ENCODE results near the gene AMBN. TPM values are rescaled to one million over a fixed set of nuclear protein-coding genes. Genes with fewer than 3 reads are reported as not detected.

The AMBN gene, protein sequence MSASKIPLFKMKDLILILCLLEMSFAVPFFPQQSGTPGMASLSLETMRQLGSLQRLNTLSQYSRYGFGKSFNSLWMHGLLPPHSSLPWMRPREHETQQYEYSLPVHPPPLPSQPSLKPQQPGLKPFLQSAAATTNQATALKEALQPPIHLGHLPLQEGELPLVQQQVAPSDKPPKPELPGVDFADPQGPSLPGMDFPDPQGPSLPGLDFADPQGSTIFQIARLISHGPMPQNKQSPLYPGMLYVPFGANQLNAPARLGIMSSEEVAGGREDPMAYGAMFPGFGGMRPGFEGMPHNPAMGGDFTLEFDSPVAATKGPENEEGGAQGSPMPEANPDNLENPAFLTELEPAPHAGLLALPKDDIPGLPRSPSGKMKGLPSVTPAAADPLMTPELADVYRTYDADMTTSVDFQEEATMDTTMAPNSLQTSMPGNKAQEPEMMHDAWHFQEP
- total RNA-seq, result not detected
- long read RNA-seq, result 0 reads

DNA sequence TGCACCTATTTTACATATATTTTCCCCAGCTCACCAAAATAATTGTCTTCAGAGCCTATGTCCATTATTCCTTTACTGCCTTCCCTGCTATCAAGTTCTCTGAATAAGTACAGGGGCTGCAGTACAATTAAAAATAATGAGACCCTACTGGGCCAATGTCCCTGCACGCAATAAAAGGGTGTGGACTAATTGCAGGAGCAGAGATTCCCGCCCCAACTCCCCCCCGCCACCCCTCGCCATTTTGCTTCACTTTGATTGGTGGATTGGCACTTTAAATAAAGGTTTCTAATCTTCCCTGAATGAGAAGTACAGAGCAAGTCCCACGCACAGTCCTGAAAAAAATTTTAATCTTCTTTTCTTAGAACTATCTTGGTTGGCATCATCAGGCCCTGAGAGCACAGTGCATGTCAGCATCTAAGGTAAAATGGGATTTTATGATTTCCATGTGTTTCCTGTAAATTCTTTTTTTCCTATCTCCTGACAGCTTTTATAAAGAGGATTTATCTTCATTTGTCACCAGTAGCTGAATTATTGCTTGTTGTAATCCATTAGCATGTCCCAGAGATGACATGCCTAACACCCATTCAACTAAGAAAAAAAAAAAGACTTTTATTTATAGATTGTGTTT lies at the start of gene AMBN:
Gene AMBN, plus strand, starts transcription at position 302 of the 628 bp plus-strand sequence. Its CDS starts 103 bp downstream, at position 405.
- DNase-seq (ENCODE audit: low spot score), result no peak

DNA sequence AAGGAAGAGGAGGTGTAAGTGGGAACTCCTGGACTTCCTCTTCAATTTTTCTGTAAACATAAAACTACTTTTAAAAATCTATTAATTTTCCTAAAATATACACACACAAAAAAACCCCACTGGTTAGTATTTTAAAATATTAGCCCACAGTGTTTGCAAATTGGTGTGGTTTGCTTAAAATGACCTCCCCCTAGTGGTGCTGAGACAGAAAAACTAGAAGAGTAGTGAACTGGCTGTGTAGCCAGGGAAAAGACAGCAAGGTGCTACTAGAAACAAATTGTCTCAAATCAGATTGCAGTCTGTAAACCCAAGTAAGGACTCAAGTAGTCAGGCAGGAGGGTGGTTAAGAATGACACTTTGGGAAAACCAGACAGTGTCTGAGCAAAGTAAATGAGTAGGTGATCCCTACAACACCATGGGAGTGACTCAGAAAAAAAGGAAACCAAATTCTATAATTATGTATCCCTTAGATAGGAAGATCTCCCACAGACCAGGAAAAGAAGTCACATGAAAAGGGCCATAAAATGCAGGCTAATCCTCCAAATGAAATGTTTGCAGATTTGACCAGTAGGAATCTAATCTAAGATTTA lies 47.7 kb upstream of the AMBN start:
- DNase-seq (ENCODE audit: low spot score), result no peak

DNA sequence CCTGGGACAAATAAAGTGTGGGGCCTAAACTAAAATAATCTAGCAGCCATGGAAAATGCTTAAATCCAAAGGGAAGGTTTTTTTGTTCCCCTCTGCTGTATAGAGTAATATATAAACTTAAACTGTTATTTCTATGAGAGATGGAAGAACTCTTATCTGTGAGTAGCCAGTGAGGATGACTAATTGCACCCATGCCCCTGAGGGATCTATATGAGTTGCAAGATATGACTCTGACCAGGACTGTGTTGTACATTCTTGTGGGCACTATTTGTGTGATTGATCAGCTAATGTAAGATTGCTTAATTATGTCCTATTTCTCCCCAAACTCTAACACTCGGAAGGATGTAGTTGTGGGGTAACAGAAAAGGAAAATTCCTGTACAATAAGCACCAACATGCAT lies 35.2 kb upstream of the AMBN start:
- DNase-seq (ENCODE audit: low spot score), result no peak

DNA sequence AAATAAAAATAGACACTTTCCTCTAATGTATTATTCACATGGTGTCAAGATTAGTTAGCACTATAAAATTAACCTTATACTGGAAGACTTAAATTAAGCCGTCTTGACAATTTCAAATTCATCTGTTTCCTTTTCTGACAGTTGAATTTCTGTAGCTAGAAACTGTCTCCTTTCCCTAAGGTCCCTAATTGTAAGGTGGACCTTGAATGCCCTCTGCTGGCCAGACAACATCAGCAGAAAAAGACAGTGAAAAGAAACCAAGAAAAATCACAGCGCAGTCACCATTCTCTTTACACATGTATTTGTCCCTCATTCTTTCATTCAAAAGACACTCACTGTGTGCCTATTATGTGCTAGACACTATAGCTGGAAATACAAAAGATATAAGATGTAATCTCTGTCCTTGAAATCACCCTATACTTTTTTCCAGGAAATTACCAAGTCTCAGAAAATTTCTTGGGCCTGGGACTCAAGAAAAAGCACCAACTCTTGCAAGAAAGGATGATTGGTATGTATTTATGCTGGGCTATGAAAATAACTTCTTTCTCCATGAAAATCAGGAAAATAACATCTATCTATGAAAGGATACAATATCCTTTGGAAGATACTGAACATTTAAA lies 32.7 kb upstream of the AMBN start:
- DNase-seq (ENCODE audit: low spot score), result no peak

DNA sequence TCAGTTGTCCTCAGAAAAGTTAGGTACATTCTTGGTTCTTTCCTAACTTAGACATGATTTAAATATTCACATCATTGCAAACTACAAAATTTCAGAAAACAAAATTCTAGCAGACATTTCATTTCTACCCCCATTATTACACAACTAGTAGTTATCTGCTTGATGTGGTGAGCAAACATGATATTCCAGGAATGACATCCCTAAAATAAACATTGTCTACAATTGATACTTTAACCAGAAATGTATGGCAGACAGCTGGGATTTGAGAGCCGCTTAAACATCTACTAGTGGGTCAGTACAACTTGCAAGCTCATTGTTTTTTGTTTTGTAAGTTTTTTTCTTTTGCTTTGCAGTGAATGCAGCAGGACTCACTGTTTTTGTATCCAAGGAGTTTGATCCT lies 32.1 kb upstream of the AMBN start:
- no peak for DNase-seq (ENCODE audit: low spot score)

DNA sequence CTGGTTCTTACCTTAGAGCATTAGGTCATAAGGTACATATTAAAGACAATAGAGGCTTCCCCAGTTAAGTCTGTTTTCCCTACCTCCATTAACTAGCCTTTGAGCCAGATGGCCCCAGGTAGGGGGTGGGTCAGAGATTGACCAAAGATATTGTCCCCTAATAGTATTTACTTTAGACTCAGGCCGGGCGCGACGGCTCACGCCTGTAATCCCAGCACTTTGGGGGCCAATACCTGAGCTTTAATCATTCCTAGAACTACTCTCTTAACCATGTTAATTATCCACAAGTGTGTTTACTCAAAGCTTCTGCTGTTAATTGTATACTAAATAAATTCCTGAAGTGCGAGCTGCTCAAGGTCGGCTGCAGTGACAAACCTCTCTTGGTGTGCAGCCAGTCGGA lies 28.0 kb upstream of the AMBN start:
- DNase-seq (ENCODE audit: low spot score), result no peak

DNA sequence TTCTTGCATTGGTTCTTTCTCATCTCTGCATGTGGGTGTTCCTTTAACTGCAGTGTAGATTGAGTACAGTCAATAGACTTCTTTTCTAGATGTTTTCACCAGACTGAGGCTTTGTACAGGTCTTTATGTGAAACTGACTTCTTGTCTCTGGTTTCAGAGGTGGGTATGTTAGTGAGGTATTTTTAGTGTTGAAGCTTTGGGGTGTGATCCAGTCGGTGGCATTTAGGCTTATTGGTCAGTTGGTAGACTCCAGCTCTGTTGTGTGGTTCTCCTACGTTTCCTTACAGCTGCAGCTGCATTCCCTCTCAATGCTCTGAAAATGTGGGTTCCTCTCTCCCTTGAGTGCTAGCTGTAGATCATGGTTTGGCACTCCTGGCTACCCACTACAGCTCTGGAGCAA lies 21.3 kb upstream of the AMBN start:
- DNase-seq (ENCODE audit: low spot score), result no peak

DNA sequence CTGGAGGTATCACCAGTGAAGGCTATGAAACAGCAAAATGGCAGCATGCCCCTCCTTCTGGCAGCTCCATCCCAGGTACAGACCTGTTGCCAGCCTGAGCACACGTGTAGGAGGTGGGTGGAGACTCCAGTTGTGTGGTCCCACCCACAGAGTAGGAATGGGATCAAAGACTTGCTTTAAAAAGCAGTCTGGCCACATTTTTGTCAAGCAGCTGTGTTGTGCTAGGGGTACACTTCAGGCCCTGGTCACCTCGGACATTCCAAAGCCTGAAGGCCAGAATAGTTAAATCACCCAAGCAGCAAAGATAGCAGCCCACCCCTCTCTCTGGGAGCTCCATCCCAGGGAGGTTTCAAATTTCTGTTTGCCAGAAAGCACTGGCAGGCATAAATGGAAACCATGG lies 20.3 kb upstream of the AMBN start:
- no peak for DNase-seq (ENCODE audit: low spot score)

DNA sequence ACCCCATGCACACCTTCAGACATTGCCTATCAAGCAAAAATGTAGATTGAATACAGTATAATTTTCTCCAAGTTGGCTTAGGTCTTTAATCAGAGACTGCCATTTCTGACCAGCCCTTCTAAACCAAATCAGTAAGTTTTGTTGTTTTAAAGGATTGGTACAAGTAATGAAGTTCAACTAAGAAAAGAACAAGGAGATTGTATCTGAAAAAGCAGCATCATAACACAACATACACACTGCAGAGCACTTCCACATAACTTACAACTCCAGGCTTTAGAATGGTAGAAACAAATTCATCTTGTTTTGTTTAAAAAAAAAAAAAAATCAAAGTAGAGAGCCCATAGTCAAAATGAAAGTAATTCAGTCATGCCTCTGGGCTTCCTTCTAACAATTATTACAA lies 16.1 kb upstream of the AMBN start:
- DNase-seq (ENCODE audit: low spot score), result no peak

DNA sequence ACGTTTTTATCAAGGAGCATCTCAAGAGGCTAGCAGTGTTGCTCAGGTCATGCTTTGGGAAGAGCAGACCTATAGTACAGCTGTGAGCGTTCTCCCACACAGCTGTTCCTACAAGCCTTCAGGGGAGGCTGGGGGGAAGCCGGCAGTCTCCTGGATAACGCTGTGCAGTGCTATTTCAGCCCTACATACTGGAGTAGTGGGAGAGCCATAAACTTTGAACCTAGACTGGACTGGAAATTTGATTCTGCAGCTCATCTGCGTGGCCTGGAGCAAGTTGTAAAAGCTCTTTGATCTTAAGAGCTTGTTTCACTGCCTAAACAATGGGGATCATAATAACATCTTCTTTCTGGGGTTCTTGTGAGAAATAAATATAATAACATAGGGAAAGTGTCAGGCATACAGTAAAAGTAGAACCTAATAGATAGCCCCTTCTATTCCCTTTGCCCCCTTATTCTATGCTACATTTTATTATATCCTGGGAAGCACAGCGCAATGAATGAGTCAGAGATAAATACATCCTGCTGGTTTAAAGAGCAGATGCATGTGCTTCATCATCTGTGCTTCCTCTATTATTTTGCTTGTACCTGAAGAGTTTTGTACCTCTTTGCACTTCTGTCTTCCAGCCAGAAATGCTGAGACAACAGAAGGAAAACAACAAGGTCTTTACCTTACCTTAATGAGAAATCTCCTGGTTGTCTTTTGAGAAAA lies 14.7 kb upstream of the AMBN start:
- DNase-seq (ENCODE audit: low spot score), result no peak

DNA sequence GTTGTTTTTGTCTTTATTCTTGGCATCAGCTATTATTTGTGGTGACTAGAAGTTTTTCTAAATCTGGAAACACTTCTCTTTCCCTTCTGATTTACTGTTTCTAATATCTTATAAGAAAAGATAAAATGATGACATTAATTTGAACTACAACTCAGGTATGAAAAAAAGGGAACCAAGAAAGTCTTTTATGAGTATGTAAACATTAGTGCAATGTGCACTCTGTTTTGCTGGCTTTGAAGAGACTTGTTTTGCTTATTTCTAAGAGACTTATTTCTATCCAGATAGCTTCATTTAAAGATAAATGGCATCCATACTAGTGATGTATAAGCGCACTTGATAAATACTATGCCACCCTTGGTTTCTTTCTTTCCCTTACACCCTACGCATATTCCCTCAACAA lies 10.1 kb upstream of the AMBN start:
- DNase-seq (ENCODE audit: low spot score), result no peak

DNA sequence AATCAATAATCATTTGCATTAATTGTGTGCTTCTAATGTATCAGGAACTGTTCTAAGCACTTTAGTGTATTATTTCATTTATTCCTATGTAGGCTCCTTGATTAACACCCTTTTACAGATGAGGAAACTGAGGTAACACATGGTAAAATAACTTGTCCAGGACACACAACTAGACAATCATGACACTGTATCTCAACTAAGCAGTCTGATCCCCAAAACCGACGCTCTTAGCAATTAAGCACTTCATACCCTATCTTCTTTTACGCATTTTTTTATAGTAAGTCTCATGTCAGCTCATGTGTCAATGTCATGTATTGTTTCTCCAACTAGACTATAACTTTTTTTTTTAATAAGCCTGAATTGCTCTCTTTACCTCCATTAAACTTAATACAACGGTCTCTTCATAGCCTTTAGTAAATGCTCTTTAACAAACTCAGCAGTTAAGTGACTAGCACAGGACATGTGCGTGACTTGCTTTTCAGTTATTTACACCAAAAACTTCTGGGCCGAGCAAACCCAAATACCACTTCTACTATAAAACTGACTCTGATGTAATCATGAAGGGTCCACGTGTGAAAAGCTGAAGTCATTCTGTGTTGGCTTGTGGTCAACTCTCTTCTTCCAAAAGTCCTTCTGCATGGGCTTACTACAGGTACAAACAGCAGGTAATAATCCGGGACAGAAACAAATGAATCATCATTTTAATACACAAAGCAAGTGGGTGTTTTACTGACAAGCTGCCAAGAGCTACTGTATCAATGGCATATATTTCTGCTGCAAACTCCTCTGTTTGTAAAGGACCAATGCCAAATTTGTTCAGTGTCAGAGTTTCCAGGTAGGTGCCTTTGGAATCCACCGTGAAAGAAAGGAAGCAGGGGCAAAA lies 7.9 kb upstream of the AMBN start:
- no peak for DNase-seq (ENCODE audit: low spot score)

DNA sequence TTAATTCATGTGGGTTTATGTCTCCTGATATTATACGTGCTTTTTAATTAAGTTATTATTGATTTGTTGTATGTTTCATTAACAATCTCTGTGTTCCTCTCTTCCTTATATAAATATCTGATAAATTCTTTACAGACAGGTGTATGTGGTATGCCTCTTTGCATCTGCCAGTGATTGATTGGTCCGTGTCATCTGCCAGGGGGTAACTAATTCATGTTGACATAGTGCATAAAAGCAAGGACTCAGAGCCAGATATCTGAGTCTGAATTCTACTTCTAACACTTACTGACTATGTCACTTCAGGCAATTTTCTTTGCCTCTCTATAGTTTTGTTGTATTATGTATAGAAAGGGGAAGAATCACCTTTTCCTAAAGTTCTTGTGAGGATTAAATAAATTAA lies 5.2 kb upstream of the AMBN start:
- no peak for DNase-seq (ENCODE audit: low spot score)

DNA sequence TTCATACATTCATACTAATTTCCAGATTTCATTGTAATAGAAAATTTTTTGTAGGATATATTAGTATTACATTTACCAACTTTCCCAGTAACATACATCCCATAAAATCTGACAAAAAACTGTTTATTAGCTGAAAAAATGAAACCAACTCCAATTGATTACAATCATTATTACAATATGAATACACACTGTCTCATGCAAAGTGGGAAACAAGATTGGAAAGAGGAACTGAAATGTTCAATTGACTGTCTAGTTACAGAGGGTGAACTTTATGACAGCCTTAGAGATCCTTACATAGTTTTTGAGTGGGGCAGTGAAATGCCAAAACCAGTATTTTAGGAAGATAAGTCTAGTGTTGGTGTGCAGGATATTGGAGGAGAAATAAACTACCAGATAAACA lies 2.3 kb upstream of the AMBN start:
- DNase-seq (ENCODE audit: low spot score), result no peak

DNA sequence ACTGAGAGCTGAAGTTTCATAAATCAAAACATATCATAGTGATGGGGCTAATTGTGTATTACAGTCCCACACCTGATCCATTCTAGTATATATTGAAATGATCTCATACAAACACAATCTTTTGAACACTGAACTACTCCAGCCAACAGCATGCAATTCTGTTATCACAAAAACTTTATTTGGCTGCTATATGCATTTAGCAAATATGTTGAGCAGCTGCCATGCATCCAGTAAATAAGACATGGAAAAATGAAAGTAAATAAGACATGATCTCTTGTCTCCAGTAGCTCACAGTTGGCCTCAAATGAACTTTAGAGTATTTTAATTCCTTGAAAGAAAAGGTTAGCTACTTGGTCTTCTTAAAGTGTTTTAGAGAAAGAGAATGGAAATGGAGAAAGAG lies 2.1 kb downstream of the AMBN start:
- DNase-seq (ENCODE audit: low spot score), result no peak

DNA sequence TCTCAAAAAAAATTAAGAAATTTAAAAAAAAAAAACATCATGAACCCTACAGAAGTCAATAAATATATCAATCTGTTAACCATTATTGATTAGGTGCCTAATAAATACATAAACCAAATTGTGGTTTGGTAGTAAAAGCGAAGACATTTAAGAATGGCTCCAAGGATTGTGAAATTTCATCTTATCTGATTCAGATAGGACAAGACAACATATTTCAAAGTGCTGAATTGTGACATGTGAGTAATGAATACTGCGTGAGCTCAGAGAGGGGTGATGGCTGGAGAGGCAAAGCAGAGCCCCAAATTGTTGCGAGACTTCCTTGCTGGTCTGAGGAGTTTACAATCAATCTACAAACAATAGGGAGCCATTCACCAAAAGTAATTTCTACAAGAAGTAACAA lies 8.2 kb downstream of the AMBN start:
- DNase-seq (ENCODE audit: low spot score), result no peak

DNA sequence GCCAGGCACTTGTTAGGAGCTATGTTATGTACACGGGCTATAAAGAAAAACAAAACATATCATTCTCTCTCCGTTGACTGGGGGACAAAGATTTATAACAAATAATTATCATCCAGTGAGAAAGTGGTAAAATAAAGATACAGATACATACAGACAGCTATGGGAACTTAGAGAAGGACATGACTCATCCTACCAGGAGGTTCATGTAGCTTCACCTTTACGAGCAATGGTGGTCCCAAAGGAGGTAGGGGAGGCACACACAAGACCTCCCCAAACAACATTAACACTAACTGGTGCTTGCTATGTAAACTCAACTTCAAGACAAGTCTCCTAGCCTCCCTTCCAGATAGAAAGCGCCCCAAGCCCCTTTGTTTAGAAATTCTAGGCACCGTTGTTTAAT lies 8.9 kb downstream of the AMBN start:
- DNase-seq (ENCODE audit: low spot score), result no peak

DNA sequence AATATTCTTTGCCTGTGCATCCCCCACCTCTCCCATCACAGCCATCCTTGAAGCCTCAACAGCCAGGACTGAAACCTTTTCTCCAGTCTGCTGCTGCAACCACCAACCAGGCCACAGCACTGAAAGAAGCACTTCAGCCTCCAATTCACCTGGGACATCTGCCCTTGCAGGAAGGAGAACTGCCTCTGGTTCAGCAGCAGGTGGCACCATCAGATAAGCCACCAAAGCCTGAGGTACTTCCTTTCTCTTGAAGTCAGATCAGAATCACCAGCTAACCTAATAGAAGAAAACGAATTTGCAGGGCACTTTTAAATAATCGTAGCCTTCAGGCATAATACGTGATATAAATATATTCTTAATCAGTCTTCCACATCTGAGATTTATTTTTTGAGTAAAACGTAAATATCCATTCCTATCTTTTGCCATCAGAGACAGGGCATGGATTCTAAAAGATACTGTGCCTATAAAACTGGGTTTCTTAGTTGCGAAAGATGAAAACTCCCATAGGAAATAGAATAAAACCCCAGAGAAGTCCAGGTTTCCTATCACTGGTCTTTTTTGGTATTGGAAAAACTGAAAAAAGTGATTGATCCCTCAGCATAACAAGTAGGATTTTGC lies 9.5 kb downstream of the AMBN start:
- no peak for DNase-seq (ENCODE audit: low spot score)

DNA sequence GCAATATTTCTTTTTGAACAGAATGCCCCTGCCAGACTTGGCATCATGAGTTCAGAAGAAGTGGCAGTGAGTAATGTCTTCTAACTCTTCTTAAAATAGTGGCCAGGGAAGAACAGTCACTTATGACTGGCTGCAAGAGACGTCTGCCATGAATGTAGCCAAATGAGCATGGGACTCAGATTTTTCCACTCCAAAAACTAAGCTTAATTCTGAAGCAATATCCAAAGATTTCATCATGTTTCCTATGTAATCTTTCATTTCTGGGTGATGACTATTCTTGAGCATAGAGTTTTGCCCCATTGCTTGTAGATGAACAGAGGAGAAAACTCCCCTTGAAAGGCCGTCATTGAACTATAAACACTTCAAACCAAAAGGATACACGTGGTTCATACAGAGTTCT lies 11.8 kb downstream of the AMBN start:
- no peak for DNase-seq (ENCODE audit: low spot score)

DNA sequence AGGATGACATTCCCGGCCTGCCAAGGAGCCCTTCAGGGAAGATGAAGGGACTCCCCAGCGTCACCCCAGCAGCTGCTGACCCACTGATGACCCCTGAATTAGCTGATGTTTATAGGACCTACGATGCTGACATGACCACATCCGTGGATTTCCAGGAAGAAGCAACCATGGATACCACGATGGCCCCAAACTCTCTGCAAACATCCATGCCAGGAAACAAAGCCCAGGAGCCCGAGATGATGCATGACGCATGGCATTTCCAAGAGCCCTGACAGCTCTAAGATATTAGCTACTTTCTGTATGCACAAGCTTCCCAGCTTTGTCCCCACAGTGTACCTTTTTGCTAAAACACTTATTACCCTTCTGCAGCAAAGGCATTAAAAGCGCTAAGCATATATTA lies 14.4 kb downstream of the AMBN start:
- no peak for DNase-seq (ENCODE audit: low spot score)

Measured in mesenteric fat pad (tissue), 1 donor.